Measurements from ENCODE around the gene MUC13.

MUC13 gene

GRCh38 chr3:124896824-124897526 lies 37.6 kb downstream of the MUC13 start:
- no peak for DNase-seq (ENCODE audit: low read depth in 2 of 2)

DNA sequence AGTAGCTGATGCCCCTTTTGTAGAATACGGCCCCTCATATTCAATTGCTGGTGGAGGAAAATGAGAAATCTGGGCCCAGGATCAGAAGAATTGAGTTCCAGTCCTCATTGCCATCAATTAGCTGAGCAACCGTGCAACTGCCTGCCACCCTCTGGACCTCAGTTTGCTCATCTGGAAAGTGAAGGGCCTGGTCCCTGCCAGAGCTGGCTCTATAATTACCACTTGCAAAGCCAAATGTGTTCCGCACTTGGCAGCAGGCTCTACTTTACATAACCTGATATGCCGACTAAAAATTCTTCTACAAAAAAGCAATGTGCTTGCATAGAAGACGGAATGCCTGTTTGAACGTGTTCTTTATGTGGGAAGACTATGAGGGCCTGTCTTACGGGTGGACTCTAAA lies 38.8 kb downstream of the MUC13 start:
- DNase-seq (ENCODE audit: low read depth in 2 of 2), result no peak

DNA sequence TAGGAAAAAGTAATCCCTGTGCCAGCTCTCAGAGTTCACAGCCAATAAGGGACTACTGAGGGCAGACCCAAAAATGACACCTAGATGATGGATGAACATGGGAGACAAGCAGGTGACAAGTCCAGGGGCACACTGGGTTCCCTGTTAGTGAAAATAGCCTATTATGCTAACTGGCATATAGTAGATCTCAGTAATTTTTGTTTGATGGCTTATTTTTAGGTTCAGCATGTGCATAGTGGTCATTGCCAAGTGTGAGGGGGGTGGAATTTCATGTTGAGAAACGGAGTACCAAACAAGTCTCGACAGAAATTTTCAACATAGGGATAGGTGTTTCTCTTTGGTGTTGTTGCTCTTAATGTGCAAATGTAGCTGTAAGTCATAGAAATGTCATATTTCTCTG lies 41.0 kb downstream of the MUC13 start:
- no peak for DNase-seq (ENCODE audit: low read depth in 2 of 2)

DNA sequence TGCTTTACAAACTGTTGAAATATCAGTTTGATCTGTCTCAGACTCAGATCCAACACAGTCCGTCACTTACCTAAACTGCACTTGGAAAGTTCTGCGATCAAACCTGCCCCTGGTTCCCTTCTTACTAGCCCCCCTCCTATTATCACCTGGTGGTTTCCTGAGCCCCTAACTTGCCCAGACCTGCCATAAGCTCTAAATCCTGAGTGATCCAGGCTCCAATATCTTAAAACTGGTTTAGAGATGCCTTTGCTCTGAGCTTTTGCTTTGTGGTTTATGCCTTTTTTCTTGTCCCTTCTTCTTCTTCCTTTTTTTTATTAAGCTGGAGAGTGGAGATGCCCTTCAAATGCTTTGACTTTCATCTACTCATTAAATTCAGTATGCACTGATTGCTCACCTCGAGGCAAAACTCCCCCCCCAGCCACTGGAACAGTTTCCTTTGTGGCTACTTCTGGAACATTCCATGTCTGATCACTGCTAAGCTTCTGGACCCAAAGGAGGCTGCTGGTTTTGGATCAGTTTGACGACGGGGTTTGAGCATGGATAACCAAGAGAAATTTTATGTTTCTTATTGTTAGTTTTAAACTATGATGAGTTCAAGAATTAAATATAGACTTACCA lies 43.9 kb downstream of the MUC13 start:
- DNase-seq (ENCODE audit: low read depth in 2 of 2), result no peak

GRCh38 chr3:124888482-124889441 lies 45.8 kb downstream of the MUC13 start:
- DNase-seq (ENCODE audit: low read depth in 2 of 2), result no peak

DNA sequence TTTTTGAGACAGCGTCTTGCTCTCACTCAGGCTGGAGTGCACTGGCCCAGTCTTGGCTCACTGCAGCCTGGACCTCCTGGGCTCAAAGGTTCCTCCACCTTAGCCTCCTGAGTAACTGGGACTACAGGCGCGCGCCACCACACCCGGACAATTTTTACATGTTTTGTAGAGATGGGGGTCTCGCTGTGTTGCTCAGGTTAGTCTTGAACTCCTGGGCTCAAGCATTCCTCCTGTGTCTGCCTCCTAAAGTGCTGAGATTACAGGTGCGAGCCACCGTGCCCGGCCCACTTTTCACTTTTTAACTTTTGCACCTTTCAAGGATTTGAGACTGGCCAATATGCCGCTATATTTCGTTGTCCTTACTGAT lies 46.6 kb downstream of the MUC13 start:
- DNase-seq (ENCODE audit: low read depth in 2 of 2), result no peak

- DNase-seq (ENCODE audit: low read depth in 2 of 2), result peak in 1 of 2 donors; percentile 22
Measured at GRCh38 chr3:124887177-124887931, 47.2 kb downstream of the MUC13 start, which contains the start of gene ITGB5. Gene ITGB5, minus strand, starts transcription at chr3:124887365. Its CDS starts 365 bp downstream, at chr3:124887000.

- peak; percentile 27 to 42 for DNase-seq (ENCODE audit: low read depth in 2 of 2)
Measured at GRCh38 chr3:124886168-124887056, 48.1 kb downstream of the MUC13 start.

DNA sequence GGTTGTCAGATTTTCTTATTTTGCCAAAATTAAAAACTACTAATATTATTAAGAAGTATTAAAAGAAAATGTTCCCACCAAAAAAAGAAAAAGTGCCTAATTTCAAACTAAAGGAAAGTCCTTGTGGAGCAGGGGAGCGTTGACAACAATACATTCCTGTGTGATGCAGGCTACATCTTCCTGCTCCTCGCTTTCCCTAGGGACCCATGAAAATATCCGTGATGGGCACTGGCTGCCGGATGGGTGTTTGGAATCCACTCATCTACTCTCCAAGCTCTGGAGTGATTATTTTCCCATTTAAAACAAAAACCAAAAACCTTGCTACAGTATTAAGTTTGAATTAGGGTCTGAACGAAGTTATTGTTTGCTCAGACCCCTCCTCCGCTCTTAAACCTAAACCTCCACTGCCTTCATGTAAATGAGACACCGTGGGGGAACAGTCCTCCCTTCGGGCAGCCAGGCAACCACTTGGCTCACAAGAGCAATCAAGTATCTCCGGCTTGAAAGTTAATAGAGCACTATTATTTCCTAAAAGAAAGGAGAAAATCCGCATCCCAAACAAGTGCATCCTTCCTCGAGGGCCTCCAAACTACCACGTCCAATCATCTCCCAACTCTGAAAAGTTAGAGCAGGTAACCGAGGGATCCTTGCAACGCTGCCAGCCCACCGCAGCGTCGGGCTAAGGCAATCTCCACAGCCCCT lies 48.9 kb downstream of the MUC13 start:
- no peak for DNase-seq (ENCODE audit: low read depth in 2 of 2)

DNA sequence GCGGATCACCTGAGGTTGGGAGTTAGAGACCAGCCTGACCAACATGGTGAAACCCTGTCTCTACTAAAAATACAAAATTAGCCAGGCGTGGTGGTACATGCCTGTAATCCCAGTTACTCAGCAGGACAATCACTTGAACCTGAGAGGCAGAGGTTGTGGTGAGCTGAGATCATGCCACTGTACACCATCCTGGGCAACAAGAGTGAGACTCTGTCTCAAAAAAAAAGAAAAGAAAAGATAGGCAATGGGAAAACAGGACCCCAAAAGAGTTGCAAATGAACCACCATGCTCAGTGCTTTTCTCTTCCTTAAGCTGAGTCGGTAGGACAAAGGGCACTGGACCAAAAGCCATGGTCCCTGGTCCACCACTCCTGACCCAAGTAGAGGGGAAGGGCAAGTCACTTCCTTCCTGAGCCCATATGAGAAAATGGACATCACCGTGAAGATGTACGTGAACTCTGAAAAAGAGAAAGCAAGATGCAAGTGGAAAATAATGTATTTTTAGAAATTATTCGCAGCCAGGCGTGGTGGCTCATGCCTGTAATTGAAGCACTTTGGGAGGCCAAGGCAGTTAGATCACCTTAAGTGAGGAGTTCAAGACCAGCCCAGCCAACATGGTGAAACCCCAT lies 50.0 kb downstream of the MUC13 start:
- no peak for DNase-seq (ENCODE audit: low read depth in 2 of 2)

- DNase-seq (ENCODE audit: low read depth in 2 of 2), result no peak
Measured at GRCh38 chr3:124883766-124884473, 50.6 kb downstream of the MUC13 start.

GRCh38 chr3:124882816-124883747 lies 51.5 kb downstream of the MUC13 start:
- no peak for DNase-seq (ENCODE audit: low read depth in 2 of 2)

DNA sequence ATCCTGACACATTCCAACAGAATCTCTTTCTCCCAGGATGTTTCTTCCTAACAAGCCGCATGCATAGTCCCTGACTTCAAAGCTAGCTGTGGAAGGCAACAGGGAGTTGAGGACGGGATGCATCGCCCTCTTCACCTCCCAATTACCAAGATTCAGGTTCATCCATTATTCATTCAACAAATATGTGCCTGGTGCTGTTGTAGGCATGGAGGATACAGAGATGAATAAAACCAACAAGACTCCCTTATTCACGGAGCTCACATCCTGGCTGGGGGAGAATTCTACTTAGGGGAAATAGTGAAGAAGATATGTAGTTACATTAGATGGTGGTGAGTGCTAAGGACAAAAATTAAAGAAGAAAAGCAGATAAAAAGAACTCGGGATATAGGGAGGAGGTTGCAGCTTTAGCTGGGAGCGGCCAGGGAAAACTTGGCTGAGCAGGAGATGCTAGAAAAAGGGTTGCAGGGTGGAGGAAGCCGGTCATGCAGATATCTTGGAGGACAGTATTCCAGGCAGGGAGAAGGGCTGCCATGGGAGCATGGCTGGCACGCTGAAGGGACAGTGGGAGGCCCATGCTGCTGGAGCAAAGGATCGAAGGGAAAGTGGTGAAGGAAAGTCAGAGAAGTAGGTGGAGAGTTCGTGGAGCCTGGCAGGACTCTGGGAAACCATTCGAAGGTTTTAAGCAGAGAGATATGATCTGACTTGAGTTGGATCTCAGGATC lies 52.4 kb downstream of the MUC13 start:
- no peak for DNase-seq (ENCODE audit: low read depth in 2 of 2)

- no peak for DNase-seq (ENCODE audit: low read depth in 2 of 2)
Measured at GRCh38 chr3:124879337-124879680, 55.2 kb downstream of the MUC13 start.

GRCh38 chr3:124878561-124879336 lies 55.8 kb downstream of the MUC13 start:
- DNase-seq (ENCODE audit: low read depth in 2 of 2), result no peak

GRCh38 chr3:124877674-124878073 lies 56.9 kb downstream of the MUC13 start:
- no peak for DNase-seq (ENCODE audit: low read depth in 2 of 2)

Data from stimulated activated CD4-positive, alpha-beta T cell treated with anti-CD3 and anti-CD28 coated beads, Interleukin-1b, Interleukin-23, amount 100 ng/mL, for 4 hours (primary cell).